ENCODE results near the gene CD44.

DNA sequence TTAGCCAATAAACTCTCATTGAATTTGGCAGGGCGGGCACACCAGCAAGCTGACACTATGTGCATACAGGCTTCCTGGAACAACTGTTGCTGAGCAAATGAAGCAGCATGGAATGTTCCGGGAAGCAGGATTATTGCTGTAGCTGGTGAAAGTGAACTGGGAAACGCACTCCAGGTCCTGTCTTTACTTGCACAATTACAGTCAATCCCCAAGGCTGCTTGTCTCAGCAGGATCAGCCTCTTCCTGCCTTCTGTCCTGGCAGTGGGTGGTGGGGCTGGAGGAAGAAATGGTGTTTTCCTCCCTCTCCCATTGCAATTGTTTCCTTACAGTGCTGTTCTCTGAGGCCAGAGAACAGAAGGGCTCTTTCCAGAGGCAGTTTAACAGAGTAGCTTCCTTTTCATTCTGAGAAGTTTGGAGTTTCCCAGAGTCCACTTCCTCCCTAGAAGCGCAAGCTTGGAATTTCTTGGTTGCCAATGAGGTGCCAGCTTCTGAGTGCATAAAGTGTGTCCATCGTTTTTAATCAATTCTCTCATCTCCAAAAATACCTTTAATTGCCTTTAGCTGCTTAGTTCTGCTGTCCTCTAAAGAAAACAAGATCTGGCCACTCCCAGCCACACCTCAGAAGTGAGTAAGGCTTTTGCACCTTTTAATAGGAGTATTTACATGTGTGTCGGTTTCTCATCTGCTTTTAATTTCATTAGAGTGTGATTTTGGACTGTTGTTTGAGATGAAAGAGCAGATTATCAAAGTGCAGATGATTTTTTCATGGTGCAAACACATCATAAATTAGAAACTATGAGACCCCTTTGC, 19.9 kb downstream of the CD44 start:
- TF ChIP-seq, protein P1, sequence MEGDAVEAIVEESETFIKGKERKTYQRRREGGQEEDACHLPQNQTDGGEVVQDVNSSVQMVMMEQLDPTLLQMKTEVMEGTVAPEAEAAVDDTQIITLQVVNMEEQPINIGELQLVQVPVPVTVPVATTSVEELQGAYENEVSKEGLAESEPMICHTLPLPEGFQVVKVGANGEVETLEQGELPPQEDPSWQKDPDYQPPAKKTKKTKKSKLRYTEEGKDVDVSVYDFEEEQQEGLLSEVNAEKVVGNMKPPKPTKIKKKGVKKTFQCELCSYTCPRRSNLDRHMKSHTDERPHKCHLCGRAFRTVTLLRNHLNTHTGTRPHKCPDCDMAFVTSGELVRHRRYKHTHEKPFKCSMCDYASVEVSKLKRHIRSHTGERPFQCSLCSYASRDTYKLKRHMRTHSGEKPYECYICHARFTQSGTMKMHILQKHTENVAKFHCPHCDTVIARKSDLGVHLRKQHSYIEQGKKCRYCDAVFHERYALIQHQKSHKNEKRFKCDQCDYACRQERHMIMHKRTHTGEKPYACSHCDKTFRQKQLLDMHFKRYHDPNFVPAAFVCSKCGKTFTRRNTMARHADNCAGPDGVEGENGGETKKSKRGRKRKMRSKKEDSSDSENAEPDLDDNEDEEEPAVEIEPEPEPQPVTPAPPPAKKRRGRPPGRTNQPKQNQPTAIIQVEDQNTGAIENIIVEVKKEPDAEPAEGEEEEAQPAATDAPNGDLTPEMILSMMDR (IDR thresholded peaks at IDR 0.05): no peak
- TF ChIP-seq POLR2A (IDR thresholded peaks at IDR 0.05): no peak

Measured in heart left ventricle (tissue), 13 donors.